Ectodermal cell (in vitro differentiated cells): ENCODE measurements around the gene GAS2L3.

Source experiments
- H3K27ac ChIP-seq: 2 replicates; pipeline ENCODE4 v1.7.0; 2013; ENCODE audit warnings: mild to moderate bottlenecking, low read depth, low read length; ENCODE audit not compliant: insufficient read depth, poor library complexity, severe bottlenecking
- H3K27me3 ChIP-seq: 2 replicates; pipeline ENCODE4 v1.7.0; 2013; ENCODE audit warnings: mild to moderate bottlenecking, low read length; ENCODE audit not compliant: insufficient read depth, control insufficient read depth, poor library complexity, severe bottlenecking
- H3K36me3 ChIP-seq: one replicate; pipeline ENCODE4 v1.7.0; 2013; ENCODE audit warnings: low read length; ENCODE audit not compliant: control insufficient read depth, insufficient read depth
- H3K4me1 ChIP-seq: one replicate; pipeline ENCODE4 v1.7.0; 2013; ENCODE audit warnings: low read length; ENCODE audit not compliant: control insufficient read depth, insufficient read depth
- H3K4me3 ChIP-seq: 2 replicates; pipeline ENCODE4 v1.7.0; 2013; ENCODE audit warnings: low read depth, low read length, control low read depth; ENCODE audit not compliant: insufficient read depth
- H3K9me3 ChIP-seq: 2 replicates; pipeline ENCODE4 v1.7.0; 2013; ENCODE audit warnings: mild to moderate bottlenecking, low read length, moderate library complexity; ENCODE audit not compliant: control insufficient read depth
- WGBS, 2 experiments: methylation state at CpG; one replicate each; pipeline ENCODE4 v1.1.7; 2013; ENCODE audit warnings: missing lambda C conversion rate in 2 of 2; 5-methylcytosine and 5-hydroxymethylcytosine counted together

GAS2L3 gene

GRCh38 chr12:100674036-100674888 lies 100.8 kb downstream of the GAS2L3 start:
- H3K4me3 ChIP-seq, result no peak overlapping the region
- WGBS, 2 experiments, result 87 to 89% methylated on average over 6 to 7 of the region's 7 CpGs

More at GRCh38 chr12:100674036-100674888, 100.8 kb downstream of the GAS2L3 start:
- H3K36me3 ChIP-seq, result no peaks in the 10 kb centered on the region
- H3K27me3 ChIP-seq, result no peaks in the 10 kb centered on the region
- H3K27ac ChIP-seq, result no peak overlapping the region
- H3K4me1 ChIP-seq, result peaks cover 6% of the 10 kb centered on the region
- no peaks in the 10 kb centered on the region for H3K9me3 ChIP-seq
